ENCODE measurements around the gene PARD3.

The PARD3 gene

DNA sequence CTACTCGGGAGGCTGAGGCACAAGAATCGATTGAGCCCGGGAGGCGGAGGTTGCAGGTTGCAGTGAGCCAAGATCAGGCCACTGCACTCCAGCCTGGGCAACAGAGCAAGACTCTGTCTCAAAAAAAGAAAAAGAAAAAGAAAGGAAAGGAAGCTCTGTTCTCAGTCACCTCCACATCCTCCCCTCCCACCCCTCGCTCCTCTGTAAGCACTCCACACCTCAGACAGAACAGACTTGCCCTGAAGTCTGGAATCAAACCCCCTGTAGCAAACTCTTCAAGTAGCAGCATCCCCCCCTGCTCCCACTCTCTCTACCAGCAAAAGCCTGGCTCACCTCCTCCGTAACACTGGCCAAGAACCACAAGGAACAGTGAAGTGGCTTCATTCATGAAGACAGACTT, 66.7 kb downstream of the PARD3 start:
- TF ChIP-seq TAF1 (IDR thresholded peaks at IDR 0.05; ENCODE audit: borderline replicate concordance, insufficient read depth, low read length) (no peak), POLR2AphosphoS5 (IDR thresholded peaks at IDR 0.05; ENCODE audit: low read depth, low read length) (no peak), FOXP2 (optimal IDR thresholded peaks at IDR 0.05; ENCODE audit: borderline replicate concordance, extremely low read depth, extremely low read length, insufficient read depth) (no peak), SIN3A (IDR thresholded peaks at IDR 0.05; ENCODE audit: borderline replicate concordance, insufficient read depth, low read length) (no peak)
- TF ChIP-seq, protein P1, sequence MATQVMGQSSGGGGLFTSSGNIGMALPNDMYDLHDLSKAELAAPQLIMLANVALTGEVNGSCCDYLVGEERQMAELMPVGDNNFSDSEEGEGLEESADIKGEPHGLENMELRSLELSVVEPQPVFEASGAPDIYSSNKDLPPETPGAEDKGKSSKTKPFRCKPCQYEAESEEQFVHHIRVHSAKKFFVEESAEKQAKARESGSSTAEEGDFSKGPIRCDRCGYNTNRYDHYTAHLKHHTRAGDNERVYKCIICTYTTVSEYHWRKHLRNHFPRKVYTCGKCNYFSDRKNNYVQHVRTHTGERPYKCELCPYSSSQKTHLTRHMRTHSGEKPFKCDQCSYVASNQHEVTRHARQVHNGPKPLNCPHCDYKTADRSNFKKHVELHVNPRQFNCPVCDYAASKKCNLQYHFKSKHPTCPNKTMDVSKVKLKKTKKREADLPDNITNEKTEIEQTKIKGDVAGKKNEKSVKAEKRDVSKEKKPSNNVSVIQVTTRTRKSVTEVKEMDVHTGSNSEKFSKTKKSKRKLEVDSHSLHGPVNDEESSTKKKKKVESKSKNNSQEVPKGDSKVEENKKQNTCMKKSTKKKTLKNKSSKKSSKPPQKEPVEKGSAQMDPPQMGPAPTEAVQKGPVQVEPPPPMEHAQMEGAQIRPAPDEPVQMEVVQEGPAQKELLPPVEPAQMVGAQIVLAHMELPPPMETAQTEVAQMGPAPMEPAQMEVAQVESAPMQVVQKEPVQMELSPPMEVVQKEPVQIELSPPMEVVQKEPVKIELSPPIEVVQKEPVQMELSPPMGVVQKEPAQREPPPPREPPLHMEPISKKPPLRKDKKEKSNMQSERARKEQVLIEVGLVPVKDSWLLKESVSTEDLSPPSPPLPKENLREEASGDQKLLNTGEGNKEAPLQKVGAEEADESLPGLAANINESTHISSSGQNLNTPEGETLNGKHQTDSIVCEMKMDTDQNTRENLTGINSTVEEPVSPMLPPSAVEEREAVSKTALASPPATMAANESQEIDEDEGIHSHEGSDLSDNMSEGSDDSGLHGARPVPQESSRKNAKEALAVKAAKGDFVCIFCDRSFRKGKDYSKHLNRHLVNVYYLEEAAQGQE (IDR thresholded peaks at IDR 0.05; ENCODE audit: insufficient read depth in 1 of 2, low read depth in 2 of 2, low read length in 2 of 2): no peak

DNA sequence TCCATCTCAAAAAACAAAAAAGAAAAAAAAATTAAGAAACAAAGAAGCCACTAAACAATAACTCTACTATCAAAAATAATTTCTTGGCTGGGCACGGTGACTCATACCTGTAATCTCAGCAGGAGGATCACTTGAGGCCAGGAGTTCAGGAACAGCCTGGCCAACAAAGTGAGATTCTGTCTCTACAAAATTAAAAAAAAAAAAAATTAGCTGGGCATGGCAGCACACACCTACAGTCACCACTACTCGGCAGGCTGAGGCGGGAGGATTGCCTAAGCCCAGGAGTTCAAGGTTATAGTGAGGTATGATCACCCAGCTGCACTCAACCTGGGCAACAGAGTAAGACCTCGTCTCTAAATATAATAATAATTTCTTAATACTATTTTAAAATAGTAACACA, 69.0 kb downstream of the PARD3 start:
- TF ChIP-seq, protein P1 (IDR thresholded peaks at IDR 0.05; ENCODE audit: insufficient read depth in 1 of 2, low read depth in 2 of 2, low read length in 2 of 2): no peak
- TF ChIP-seq SIN3A (IDR thresholded peaks at IDR 0.05; ENCODE audit: borderline replicate concordance, insufficient read depth, low read length): no peak
- TF ChIP-seq FOXP2 (optimal IDR thresholded peaks at IDR 0.05; ENCODE audit: borderline replicate concordance, extremely low read depth, extremely low read length, insufficient read depth): no peak
- TF ChIP-seq TAF1 (IDR thresholded peaks at IDR 0.05; ENCODE audit: borderline replicate concordance, insufficient read depth, low read length): no peak
- TF ChIP-seq POLR2AphosphoS5 (IDR thresholded peaks at IDR 0.05; ENCODE audit: low read depth, low read length): no peak

DNA sequence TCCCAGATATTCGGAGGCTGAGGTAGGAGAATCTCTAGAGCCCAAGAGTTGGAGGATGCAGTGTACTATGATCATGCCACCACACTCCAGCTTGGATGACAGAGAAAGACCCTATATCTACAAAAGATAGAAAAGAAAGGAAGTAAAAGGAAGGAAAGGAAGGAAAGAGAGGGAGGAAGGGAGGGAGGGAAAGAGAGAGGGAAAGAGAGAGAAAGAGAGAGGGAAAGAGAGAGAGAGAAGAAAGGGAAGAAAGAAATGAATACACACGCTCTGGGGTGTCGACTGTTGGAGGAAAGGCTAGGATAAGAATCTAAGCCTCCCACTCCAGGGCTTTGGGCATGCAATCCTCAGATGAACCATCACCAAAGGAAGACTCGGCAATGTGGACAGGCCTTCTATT, 69.9 kb downstream of the PARD3 start:
- TF ChIP-seq FOXP2 (optimal IDR thresholded peaks at IDR 0.05; ENCODE audit: borderline replicate concordance, extremely low read depth, extremely low read length, insufficient read depth) (no peak), TAF1 (IDR thresholded peaks at IDR 0.05; ENCODE audit: borderline replicate concordance, insufficient read depth, low read length) (no peak), POLR2AphosphoS5 (IDR thresholded peaks at IDR 0.05; ENCODE audit: low read depth, low read length) (no peak), SIN3A (IDR thresholded peaks at IDR 0.05; ENCODE audit: borderline replicate concordance, insufficient read depth, low read length) (no peak)
- TF ChIP-seq, protein P1 (IDR thresholded peaks at IDR 0.05; ENCODE audit: insufficient read depth in 1 of 2, low read depth in 2 of 2, low read length in 2 of 2): no peak

DNA sequence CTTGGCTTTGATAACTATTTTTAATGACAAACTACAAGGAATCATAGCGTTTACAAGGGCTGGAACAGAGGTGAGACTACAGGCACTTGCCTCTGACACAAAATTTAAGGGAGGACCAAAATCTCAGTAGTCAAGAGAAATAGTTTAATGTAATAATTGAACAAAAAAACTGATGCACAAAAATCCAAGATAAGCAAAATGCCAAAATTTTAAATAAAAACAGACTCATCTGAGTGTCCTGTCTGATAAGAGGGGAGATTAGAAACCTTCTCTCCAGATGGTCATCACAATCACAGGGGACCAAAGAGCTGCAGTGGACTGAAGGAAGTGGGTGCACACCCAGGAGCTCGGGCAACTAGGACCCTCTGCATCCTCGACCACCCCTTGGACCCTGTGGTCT, 70.5 kb downstream of the PARD3 start:
- TF ChIP-seq TAF1 (IDR thresholded peaks at IDR 0.05; ENCODE audit: borderline replicate concordance, insufficient read depth, low read length) (no peak), POLR2AphosphoS5 (IDR thresholded peaks at IDR 0.05; ENCODE audit: low read depth, low read length) (no peak), FOXP2 (optimal IDR thresholded peaks at IDR 0.05; ENCODE audit: borderline replicate concordance, extremely low read depth, extremely low read length, insufficient read depth) (no peak), SIN3A (IDR thresholded peaks at IDR 0.05; ENCODE audit: borderline replicate concordance, insufficient read depth, low read length) (no peak)
- TF ChIP-seq, protein P1 (IDR thresholded peaks at IDR 0.05; ENCODE audit: insufficient read depth in 1 of 2, low read depth in 2 of 2, low read length in 2 of 2): no peak

DNA sequence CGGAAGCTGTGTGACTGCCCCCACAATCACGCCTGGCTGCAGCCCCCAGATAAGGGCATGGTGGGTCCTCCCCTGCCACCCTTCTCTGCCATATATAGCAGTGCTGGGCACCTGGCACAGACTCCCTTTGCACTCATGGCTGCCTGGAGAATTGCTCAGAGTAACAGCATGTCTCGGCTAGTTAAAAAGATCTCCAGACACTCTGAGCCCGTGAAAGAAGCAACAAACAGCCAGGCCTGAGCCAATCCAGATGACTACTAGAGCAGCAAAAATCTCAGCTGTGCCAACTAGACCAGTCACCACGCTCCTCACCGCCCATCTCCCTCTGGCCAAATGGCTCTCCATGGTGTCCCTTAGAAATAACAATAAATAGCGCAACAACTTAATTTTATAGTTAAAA, 71.3 kb downstream of the PARD3 start:
- no peak for TF ChIP-seq TAF1 (IDR thresholded peaks at IDR 0.05; ENCODE audit: borderline replicate concordance, insufficient read depth, low read length)
